Measurements from ENCODE around the gene CTSO.

DNA sequence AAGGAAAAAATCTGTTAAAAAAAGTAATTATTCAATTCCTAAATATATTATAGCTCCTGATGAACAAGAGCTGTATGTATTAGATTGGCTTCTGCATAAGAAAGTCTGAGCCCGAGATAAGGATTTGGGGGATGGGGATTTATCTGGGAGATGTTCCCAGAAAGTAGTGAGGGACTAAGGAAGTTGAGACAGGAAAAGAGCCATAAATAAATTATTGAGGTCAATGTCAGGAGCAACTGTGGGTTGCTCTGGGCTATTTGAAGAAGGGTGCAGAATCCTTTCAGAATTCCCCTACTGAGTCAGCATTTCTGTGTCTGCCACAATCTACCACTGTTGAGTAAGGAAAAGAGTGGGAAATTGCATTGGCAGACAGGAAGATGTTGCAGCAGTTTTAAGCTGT, 53.3 kb downstream of the CTSO start:
- TF ChIP-seq POLR2A (IDR thresholded peaks at IDR 0.05; ENCODE audit: low read depth, low read length) = no peak
- TF ChIP-seq TAF1 (IDR thresholded peaks at IDR 0.05; ENCODE audit: borderline replicate concordance, low read depth, low read length) = no peak
